ENCODE data around the gene SLC31A1.

SLC31A1 gene

DNA sequence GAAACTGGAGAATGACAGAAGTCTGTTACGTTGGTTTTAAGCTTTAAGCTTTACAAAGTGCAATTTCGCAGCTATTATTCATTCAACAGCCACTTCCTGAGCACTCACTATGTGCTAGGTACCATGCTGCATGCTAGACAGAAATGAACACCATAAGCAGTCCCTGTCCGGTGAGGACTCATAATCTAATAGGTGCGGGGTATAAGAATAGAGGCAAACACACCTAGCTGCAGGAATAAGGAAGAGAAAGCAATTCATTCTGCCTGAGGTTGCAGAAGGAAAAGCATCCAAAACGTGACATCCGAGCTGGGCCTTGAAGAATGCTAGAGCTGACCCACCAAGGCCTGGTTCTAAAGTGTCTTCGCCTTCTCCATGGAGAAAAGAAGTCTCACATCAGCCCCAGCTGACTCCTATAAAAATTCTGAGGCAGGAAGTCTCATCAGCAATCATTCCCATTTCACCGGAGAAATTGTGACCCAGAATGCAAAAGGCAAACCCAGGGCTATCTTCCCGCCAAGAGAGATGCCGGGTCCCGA is 809 bp upstream of the SLC31A1 start:
- DNase-seq (ENCODE audit: low read depth in 1 of 2, low spot score in 1 of 2) = no peak
- Histone ChIP-seq H3K27ac (replicated peaks) (peak overlapping the region; percentile 74), H3K27me3 (ENCODE audit: insufficient read depth, poor library complexity, severe bottlenecking) (no peaks in the 10 kb centered on the region), H3K4me3 (replicated peaks; ENCODE audit: insufficient read depth, low read length) (peak overlapping the region; percentile 97)
- TF ChIP-seq REST (IDR thresholded peaks at IDR 0.05; ENCODE audit: insufficient replicate concordance, low read depth) (no peak), GABPA (IDR thresholded peaks at IDR 0.05; ENCODE audit: low read depth) (no peak), SPI1 (IDR thresholded peaks at IDR 0.05; ENCODE audit: borderline replicate concordance, low read depth) (no peak)

GRCh38 chr9:113221800-113222481 is 597 bp downstream of the SLC31A1 start:
- DNase-seq (ENCODE audit: low read depth in 1 of 2, low spot score in 1 of 2) = no peak
- H3K27ac ChIP-seq (replicated peaks) = peak overlapping the region; percentile 59
- H3K27me3 ChIP-seq (ENCODE audit: insufficient read depth, poor library complexity, severe bottlenecking) = no peaks in the 10 kb centered on the region
- TF ChIP-seq, protein P1, sequence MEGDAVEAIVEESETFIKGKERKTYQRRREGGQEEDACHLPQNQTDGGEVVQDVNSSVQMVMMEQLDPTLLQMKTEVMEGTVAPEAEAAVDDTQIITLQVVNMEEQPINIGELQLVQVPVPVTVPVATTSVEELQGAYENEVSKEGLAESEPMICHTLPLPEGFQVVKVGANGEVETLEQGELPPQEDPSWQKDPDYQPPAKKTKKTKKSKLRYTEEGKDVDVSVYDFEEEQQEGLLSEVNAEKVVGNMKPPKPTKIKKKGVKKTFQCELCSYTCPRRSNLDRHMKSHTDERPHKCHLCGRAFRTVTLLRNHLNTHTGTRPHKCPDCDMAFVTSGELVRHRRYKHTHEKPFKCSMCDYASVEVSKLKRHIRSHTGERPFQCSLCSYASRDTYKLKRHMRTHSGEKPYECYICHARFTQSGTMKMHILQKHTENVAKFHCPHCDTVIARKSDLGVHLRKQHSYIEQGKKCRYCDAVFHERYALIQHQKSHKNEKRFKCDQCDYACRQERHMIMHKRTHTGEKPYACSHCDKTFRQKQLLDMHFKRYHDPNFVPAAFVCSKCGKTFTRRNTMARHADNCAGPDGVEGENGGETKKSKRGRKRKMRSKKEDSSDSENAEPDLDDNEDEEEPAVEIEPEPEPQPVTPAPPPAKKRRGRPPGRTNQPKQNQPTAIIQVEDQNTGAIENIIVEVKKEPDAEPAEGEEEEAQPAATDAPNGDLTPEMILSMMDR (IDR thresholded peaks at IDR 0.05; ENCODE audit: insufficient read depth, low read length) = no peak
- TF ChIP-seq GABPA (IDR thresholded peaks at IDR 0.05; ENCODE audit: low read depth) = no peak
- TF ChIP-seq SPI1 (IDR thresholded peaks at IDR 0.05; ENCODE audit: borderline replicate concordance, low read depth) = no peak
- TF ChIP-seq REST (IDR thresholded peaks at IDR 0.05; ENCODE audit: insufficient replicate concordance, low read depth) = no peak
- no peak for TF ChIP-seq POLR2AphosphoS5 (IDR thresholded peaks at IDR 0.05; ENCODE audit: low read depth)
- H3K4me3 ChIP-seq (replicated peaks; ENCODE audit: insufficient read depth, low read length) = peak overlapping the region; percentile 97

DNA sequence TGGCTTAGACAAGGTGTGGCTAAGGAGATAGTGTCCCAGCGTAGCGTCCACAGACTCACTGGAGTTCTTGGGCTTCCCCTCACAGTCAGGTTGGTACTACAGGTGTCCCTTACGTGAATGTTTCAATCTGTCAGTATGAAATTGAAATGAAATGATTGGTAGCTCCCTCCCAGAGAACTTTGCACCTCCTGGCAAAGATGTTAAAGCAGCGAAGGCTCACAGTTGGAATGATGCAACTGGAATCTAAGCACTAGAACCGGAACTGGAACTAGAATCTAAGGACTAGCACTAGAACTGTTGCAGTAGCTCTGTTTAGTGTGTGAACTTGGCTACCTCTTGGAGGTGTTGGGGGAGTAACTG is 1.1 kb downstream of the SLC31A1 start:
- peak in 1 of 2 experiments; percentile 38 for DNase-seq (ENCODE audit: low read depth in 1 of 2, low spot score in 1 of 2)
- no peak for TF ChIP-seq POLR2AphosphoS5 (IDR thresholded peaks at IDR 0.05; ENCODE audit: low read depth)
- TF ChIP-seq, protein P1 (IDR thresholded peaks at IDR 0.05; ENCODE audit: insufficient read depth, low read length) = no peak
- no peak for TF ChIP-seq GABPA (IDR thresholded peaks at IDR 0.05; ENCODE audit: low read depth)
- no peak for TF ChIP-seq REST (IDR thresholded peaks at IDR 0.05; ENCODE audit: insufficient replicate concordance, low read depth)
- no peak for TF ChIP-seq SPI1 (IDR thresholded peaks at IDR 0.05; ENCODE audit: borderline replicate concordance, low read depth)

More for the DNA sequence above, 1.1 kb downstream of the SLC31A1 start:
- no peak overlapping the region for H3K27ac ChIP-seq (replicated peaks)
- peak overlapping the region; percentile 97 for H3K4me3 ChIP-seq (replicated peaks; ENCODE audit: insufficient read depth, low read length)
- no peaks in the 10 kb centered on the region for H3K27me3 ChIP-seq (ENCODE audit: insufficient read depth, poor library complexity, severe bottlenecking)
